ENCODE measurements around the gene TMEM114. TPM values are rescaled to one million over a fixed set of nuclear protein-coding genes. Genes with fewer than 3 reads are reported as not detected.

Gene TMEM114
- total RNA-seq, 1 experiment from 2014 or later: not detected

DNA sequence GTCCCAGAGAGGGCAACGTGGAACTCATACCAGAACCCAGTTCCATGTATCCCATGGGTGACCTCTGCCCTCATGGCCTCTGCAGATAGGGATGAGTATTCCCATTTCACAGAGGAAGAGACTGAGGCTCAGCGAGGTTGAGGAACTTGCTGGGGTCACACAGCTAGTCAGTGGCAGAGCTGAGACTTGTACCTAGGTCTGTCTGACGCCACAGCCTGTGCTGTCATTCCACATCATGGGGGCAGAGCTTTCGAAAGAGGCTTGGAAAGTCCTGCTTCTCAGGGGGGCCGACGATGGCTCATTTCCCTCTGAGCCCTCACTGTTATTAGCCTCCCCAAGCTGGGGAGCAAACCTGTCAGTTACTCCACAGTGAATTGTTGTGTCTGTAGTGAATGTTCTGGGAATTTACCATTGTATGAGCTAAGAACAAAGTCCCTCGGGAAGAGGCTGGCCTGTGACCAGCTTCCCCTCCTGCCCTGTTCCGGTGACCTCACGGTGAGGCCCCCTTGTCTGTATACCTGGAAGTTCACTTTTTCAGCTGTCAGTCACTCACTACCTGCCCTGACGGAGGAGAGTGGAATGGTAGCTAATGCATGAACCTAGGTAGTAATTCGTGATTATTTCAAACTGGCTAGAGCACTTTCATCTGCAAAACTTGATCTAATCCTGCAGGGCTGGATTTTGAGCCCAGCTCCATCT is 40.1 kb upstream of the TMEM114 start:
- H3K36me3 ChIP-seq (ENCODE audit: control insufficient read depth, insufficient read depth, low read length): peaks cover 1% of the 10 kb centered on the region
- H3K4me3 ChIP-seq (ENCODE audit: low read depth, low read length): no peak overlapping the region
- no peak overlapping the region for H3K27ac Mint-ChIP-seq (ENCODE audit: unreplicated experiment)
- no peaks in the 10 kb centered on the region for H3K9me3 Mint-ChIP-seq (ENCODE audit: unreplicated experiment)
- H3K4me1 Mint-ChIP-seq (ENCODE audit: low read depth, unreplicated experiment): no peaks in the 10 kb centered on the region
- H3K4me3 Mint-ChIP-seq (ENCODE audit: unreplicated experiment): no peak overlapping the region
- ChIA-PET CTCF (no interaction called here), POLR2A (no interaction called here)
- TF ChIP-seq, protein P1, sequence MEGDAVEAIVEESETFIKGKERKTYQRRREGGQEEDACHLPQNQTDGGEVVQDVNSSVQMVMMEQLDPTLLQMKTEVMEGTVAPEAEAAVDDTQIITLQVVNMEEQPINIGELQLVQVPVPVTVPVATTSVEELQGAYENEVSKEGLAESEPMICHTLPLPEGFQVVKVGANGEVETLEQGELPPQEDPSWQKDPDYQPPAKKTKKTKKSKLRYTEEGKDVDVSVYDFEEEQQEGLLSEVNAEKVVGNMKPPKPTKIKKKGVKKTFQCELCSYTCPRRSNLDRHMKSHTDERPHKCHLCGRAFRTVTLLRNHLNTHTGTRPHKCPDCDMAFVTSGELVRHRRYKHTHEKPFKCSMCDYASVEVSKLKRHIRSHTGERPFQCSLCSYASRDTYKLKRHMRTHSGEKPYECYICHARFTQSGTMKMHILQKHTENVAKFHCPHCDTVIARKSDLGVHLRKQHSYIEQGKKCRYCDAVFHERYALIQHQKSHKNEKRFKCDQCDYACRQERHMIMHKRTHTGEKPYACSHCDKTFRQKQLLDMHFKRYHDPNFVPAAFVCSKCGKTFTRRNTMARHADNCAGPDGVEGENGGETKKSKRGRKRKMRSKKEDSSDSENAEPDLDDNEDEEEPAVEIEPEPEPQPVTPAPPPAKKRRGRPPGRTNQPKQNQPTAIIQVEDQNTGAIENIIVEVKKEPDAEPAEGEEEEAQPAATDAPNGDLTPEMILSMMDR (IDR thresholded peaks at IDR 0.05; ENCODE audit: insufficient read depth in 1 of 2, low read depth in 1 of 2, low read length in 1 of 2, severe bottlenecking in 1 of 2, unreplicated experiment in 1 of 2): no peak
- DNase-seq: no peak
- no peaks in the 10 kb centered on the region for H3K4me1 ChIP-seq
- intact Hi-C loops (cut with micrococcal nuclease; ENCODE audit: unreplicated experiment): no loop called here
- no TSS peak for BruUV-seq (replicated peaks)
- no peaks in the 10 kb centered on the region for H3K27me3 Mint-ChIP-seq (ENCODE audit: insufficient read depth, unreplicated experiment)
- H3K27me3 ChIP-seq (replicated peaks; ENCODE audit: control insufficient read depth, insufficient read depth, low read length): no peaks in the 10 kb centered on the region
- no peaks in the 10 kb centered on the region for H3K9me3 ChIP-seq
- peaks cover 43% of the 10 kb centered on the region for H3K36me3 Mint-ChIP-seq (ENCODE audit: insufficient read depth, unreplicated experiment)

DNA sequence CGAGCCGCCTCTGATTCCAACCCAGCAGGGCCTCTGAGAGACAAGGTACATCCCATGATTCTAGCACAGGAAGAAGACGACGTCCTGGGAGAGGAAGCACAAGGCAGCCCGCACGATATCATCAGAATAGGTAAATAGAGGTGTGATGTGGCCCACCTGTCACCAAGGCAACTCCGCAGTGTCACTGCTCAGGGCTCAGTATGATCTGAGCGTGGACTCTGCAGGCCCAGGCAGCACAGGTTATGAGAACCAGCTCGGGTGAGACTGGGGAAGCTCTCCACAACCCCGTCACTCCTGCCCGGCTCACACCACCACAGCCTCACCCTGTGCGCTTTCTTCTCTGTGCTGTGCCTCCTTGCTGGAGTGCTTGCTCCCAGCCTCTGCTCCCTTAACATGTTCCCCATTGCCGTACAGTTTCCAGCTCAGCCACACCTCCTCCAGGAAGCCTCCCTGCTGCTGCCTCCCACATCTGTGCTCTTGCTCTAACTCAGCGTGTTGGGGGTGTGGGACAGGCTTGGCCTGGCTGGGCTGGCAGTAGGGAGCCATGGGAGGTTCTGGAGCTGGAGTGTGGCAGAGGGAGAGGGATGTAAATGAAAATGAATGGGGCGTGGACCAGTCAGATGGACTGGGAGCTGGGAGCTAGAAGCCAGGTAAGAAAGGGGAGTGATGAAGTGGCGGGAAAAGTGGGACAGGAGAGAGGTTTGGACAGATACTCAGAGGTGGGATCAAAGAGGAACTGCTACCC is 38.8 kb upstream of the TMEM114 start:
- Mint-ChIP-seq H3K4me1 (ENCODE audit: low read depth, unreplicated experiment) (no peaks in the 10 kb centered on the region), H3K27ac (ENCODE audit: unreplicated experiment) (no peak overlapping the region), H3K4me3 (ENCODE audit: unreplicated experiment) (no peak overlapping the region), H3K36me3 (ENCODE audit: insufficient read depth, unreplicated experiment) (peaks cover 42% of the 10 kb centered on the region), H3K27me3 (ENCODE audit: insufficient read depth, unreplicated experiment) (no peaks in the 10 kb centered on the region), H3K9me3 (ENCODE audit: unreplicated experiment) (no peaks in the 10 kb centered on the region)
- intact Hi-C loops (cut with micrococcal nuclease; ENCODE audit: unreplicated experiment): no loop called here
- Histone ChIP-seq H3K27me3 (replicated peaks; ENCODE audit: control insufficient read depth, insufficient read depth, low read length) (no peaks in the 10 kb centered on the region), H3K4me3 (ENCODE audit: low read depth, low read length) (no peak overlapping the region), H3K9me3 (no peaks in the 10 kb centered on the region), H3K4me1 (no peaks in the 10 kb centered on the region), H3K36me3 (ENCODE audit: control insufficient read depth, insufficient read depth, low read length) (peaks cover 1% of the 10 kb centered on the region)
- BruUV-seq (replicated peaks): no TSS peak
- ChIA-PET POLR2A (no interaction called here), CTCF (no interaction called here)
- no peak for DNase-seq
- TF ChIP-seq, protein P1 (IDR thresholded peaks at IDR 0.05; ENCODE audit: insufficient read depth in 1 of 2, low read depth in 1 of 2, low read length in 1 of 2, severe bottlenecking in 1 of 2, unreplicated experiment in 1 of 2): no peak

DNA sequence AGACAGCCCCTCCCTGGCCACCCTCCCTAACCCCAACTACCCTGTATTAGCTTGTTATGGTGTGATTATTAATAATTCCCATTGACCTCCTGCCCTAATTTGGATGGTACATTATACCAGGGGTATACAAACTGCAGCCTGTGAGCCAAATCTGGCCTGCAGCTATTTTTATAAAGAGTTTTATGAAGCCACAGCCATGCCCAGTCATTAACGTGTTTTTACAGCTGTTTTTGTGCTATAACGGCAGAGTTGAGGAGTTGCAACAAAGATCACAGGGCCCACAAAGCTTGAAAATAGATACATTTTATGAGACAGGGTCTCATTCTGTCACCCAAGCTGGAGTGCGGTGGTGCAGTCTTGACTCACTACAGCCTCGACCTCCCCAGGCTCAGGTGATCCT is 37.1 kb upstream of the TMEM114 start:
- DNase-seq: no peak
- Mint-ChIP-seq H3K4me3 (ENCODE audit: unreplicated experiment) (no peak overlapping the region), H3K4me1 (ENCODE audit: low read depth, unreplicated experiment) (no peaks in the 10 kb centered on the region), H3K36me3 (ENCODE audit: insufficient read depth, unreplicated experiment) (peaks cover 41% of the 10 kb centered on the region), H3K27ac (ENCODE audit: unreplicated experiment) (no peak overlapping the region), H3K9me3 (ENCODE audit: unreplicated experiment) (no peaks in the 10 kb centered on the region), H3K27me3 (ENCODE audit: insufficient read depth, unreplicated experiment) (no peaks in the 10 kb centered on the region)
- H3K36me3 ChIP-seq (ENCODE audit: control insufficient read depth, insufficient read depth, low read length): peaks cover 1% of the 10 kb centered on the region
- BruUV-seq (replicated peaks): no TSS peak
- POLR2A ChIA-PET: no interaction called here
- TF ChIP-seq, protein P1 (IDR thresholded peaks at IDR 0.05; ENCODE audit: insufficient read depth in 1 of 2, low read depth in 1 of 2, low read length in 1 of 2, severe bottlenecking in 1 of 2, unreplicated experiment in 1 of 2): no peak
- H3K27me3 ChIP-seq (replicated peaks; ENCODE audit: control insufficient read depth, insufficient read depth, low read length): no peaks in the 10 kb centered on the region
- no peak overlapping the region for H3K4me3 ChIP-seq (ENCODE audit: low read depth, low read length)
- intact Hi-C loops (cut with micrococcal nuclease; ENCODE audit: unreplicated experiment): no loop called here
- CTCF ChIA-PET: no interaction called here
- no peaks in the 10 kb centered on the region for H3K9me3 ChIP-seq
- no peaks in the 10 kb centered on the region for H3K4me1 ChIP-seq

Data from Caco-2 (cell line).